ENCODE measurements around the gene LRP4.
A peak's percentile ranks its signal among the peaks of the same experiment; 100 is the strongest.

LRP4 gene

DNA sequence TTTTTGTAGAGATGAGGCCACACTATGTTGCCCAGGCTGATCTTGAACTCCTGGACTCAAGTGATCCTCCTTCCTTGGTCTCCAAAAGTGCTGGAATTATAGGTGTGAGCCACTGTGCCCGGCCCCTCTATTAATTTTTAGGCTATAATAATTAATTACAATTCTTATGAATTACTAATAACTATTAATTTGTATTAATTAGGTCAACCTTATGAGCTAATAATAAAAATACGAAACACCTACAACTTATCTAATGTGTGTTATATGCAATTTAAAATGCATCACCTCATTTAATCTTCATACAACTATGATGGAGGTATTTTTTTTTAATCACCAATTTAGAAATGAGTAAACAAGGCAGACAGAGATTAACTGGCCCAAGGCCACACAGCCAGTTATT, 26.2 kb downstream of the LRP4 start:
- DNase-seq (ENCODE audit: low read depth, low spot score) = no peak
- CTCF ChIA-PET = interaction anchor here (0.7 to 7.4 kb wide), 9 partner anchors 11 to 463 kb away, joined by 3 to 152 read pairs (median 8); no protein-coding TSS in a partner anchor
- H3K4me3 ChIP-seq (ENCODE audit: low read depth, low read length) = no peak overlapping the region
- POLR2A ChIA-PET = no interaction called here
- TF ChIP-seq, protein P1, sequence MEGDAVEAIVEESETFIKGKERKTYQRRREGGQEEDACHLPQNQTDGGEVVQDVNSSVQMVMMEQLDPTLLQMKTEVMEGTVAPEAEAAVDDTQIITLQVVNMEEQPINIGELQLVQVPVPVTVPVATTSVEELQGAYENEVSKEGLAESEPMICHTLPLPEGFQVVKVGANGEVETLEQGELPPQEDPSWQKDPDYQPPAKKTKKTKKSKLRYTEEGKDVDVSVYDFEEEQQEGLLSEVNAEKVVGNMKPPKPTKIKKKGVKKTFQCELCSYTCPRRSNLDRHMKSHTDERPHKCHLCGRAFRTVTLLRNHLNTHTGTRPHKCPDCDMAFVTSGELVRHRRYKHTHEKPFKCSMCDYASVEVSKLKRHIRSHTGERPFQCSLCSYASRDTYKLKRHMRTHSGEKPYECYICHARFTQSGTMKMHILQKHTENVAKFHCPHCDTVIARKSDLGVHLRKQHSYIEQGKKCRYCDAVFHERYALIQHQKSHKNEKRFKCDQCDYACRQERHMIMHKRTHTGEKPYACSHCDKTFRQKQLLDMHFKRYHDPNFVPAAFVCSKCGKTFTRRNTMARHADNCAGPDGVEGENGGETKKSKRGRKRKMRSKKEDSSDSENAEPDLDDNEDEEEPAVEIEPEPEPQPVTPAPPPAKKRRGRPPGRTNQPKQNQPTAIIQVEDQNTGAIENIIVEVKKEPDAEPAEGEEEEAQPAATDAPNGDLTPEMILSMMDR (IDR thresholded peaks at IDR 0.05; ENCODE audit: insufficient read depth, low read length, missing control alignments) = no peak

DNA sequence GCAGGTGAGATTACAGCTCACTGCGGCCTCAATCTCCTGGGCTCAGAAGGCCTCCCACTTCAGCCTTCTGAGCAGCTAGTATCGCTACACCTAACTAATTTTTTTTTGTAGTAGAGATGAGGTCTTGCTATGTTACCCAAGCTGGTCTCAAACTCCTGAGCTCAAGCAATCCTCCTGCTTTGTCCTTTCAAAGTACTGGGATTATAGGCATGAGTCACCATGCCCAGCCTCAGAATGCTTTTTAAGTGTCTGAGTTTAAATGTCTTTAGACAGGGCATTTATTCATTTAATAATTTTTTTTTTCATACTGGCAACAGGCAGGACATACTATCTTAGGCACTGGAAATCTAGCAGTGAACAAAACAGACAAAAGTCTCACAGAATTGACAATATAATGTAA, 27.7 kb downstream of the LRP4 start:
- POLR2A ChIA-PET = interaction anchor here (0.6 kb wide), 1 partner anchor 260 kb away, joined by 3 read pairs; no protein-coding TSS in a partner anchor
- DNase-seq (ENCODE audit: low read depth, low spot score) = peak; percentile 4
- CTCF ChIA-PET = interaction anchor here (1.2 to 7.4 kb wide), 8 partner anchors 9 to 272 kb away, joined by 3 to 152 read pairs (median 6); no protein-coding TSS in a partner anchor
- H3K4me3 ChIP-seq (ENCODE audit: low read depth, low read length) = no peak overlapping the region
- TF ChIP-seq, protein P1 (IDR thresholded peaks at IDR 0.05; ENCODE audit: insufficient read depth, low read length, missing control alignments) = no peak

GRCh38 chr11:46889689-46890475, 28.5 kb downstream of the LRP4 start:
- TF ChIP-seq, protein P1 (IDR thresholded peaks at IDR 0.05; ENCODE audit: insufficient read depth, low read length, missing control alignments) = peak; percentile 77
- ChIA-PET CTCF (interaction anchor here (1.0 to 11.4 kb wide), 10 partner anchors 9 to 273 kb away, joined by 3 to 181 read pairs (median 10); no protein-coding TSS in a partner anchor), POLR2A (no interaction called here)
- peak; percentile 7 for DNase-seq (ENCODE audit: low read depth, low spot score)
- no peak overlapping the region for H3K4me3 ChIP-seq (ENCODE audit: low read depth, low read length)

DNA sequence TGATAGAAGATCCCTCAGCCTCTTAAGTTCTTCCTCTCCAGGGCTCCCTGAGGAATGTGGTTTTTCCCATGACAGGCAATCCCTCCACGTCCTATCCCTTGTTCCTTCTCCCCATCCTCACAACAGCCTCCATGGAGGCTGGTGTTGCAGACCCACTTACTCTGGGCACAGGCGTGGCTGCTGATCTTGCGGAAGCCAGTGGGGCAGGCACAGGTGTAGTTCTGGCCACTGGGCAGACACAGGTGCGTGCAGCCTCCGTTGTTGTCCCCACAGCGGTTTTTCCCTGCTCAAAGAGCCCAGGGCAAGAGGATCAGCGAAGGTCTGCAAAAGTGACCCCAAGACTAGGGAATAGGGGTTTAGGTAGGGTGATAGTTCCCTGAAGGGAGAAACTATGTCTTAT, 29.1 kb downstream of the LRP4 start:
- no peak overlapping the region for H3K4me3 ChIP-seq (ENCODE audit: low read depth, low read length)
- TF ChIP-seq, protein P1 (IDR thresholded peaks at IDR 0.05; ENCODE audit: insufficient read depth, low read length, missing control alignments) = no peak
- CTCF ChIA-PET = interaction anchor here (1.0 to 11.4 kb wide), 5 partner anchors 21 to 274 kb away, joined by 3 to 181 read pairs (median 14); no protein-coding TSS in a partner anchor
- POLR2A ChIA-PET = no interaction called here
- no peak for DNase-seq (ENCODE audit: low read depth, low spot score)

- ChIA-PET CTCF (interaction anchor here (0.7 to 11.4 kb wide), 9 partner anchors 13 to 376 kb away, joined by 3 to 181 read pairs (median 5); no protein-coding TSS in a partner anchor), POLR2A (no interaction called here)
- TF ChIP-seq, protein P1 (IDR thresholded peaks at IDR 0.05; ENCODE audit: insufficient read depth, low read length, missing control alignments) = no peak
- no peak for DNase-seq (ENCODE audit: low read depth, low spot score)
- H3K4me3 ChIP-seq (ENCODE audit: low read depth, low read length) = no peak overlapping the region
These were observed 29.7 kb downstream of the LRP4 start for GRCh38 chr11:46888636-46889035.

DNA sequence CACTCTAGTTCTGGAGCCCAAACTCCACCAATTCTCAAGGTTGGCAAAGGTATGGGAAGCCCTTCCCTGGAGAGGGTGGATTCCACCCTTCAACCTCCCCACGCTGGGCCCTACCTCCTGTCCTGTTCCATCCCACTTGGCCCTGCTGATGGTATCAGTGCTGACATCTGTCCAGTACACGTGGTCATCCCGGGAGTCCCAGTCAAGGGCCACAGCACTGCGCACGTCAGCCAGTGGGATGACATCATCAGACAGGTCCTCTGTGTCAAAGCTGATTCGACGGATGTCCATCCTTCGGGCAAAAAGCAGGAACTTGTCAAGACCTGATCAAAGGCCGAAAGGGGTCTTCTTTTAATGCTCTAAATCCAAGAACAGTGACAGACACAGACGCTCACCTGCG, 32.1 kb downstream of the LRP4 start:
- TF ChIP-seq, protein P1 (IDR thresholded peaks at IDR 0.05; ENCODE audit: insufficient read depth, low read length, missing control alignments) = no peak
- POLR2A ChIA-PET = no interaction called here
- no peak for DNase-seq (ENCODE audit: low read depth, low spot score)
- H3K4me3 ChIP-seq (ENCODE audit: low read depth, low read length) = no peak overlapping the region
- CTCF ChIA-PET = interaction anchor here (1.1 to 11.4 kb wide), 6 partner anchors 14 to 469 kb away, joined by 3 to 181 read pairs (median 4); no protein-coding TSS in a partner anchor

Measured in AG04449 (cell line).